ENCODE results near the gene CCDC120.

GRCh38 chrX:49082271-49082871, 23.6 kb downstream of the CCDC120 start:
- TF ChIP-seq GATA2 (IDR thresholded peaks at IDR 0.05; ENCODE audit: low read depth, low read length) (no peak), GATA3 (IDR thresholded peaks at IDR 0.05; ENCODE audit: low read depth, low read length) (no peak)

Measured in SH-SY5Y (cell line).